Ectodermal cell (in vitro differentiated cells): ENCODE results near the gene OSBPL10.

Experiments
- H3K27ac ChIP-seq: 2 replicates; pipeline ENCODE4 v1.7.0; 2013; ENCODE audit warnings: mild to moderate bottlenecking, low read depth, low read length; ENCODE audit not compliant: insufficient read depth, poor library complexity, severe bottlenecking
- H3K27me3 ChIP-seq: 2 replicates; pipeline ENCODE4 v1.7.0; 2013; ENCODE audit warnings: mild to moderate bottlenecking, low read length; ENCODE audit not compliant: insufficient read depth, control insufficient read depth, poor library complexity, severe bottlenecking
- H3K36me3 ChIP-seq: one replicate; pipeline ENCODE4 v1.7.0; 2013; ENCODE audit warnings: low read length; ENCODE audit not compliant: control insufficient read depth, insufficient read depth
- H3K4me1 ChIP-seq: one replicate; pipeline ENCODE4 v1.7.0; 2013; ENCODE audit warnings: low read length; ENCODE audit not compliant: control insufficient read depth, insufficient read depth
- H3K4me3 ChIP-seq: 2 replicates; pipeline ENCODE4 v1.7.0; 2013; ENCODE audit warnings: low read depth, low read length, control low read depth; ENCODE audit not compliant: insufficient read depth
- H3K9me3 ChIP-seq: 2 replicates; pipeline ENCODE4 v1.7.0; 2013; ENCODE audit warnings: mild to moderate bottlenecking, low read length, moderate library complexity; ENCODE audit not compliant: control insufficient read depth
- WGBS, 2 experiments: methylation state at CpG; one replicate each; pipeline ENCODE4 v1.1.7; 2013; ENCODE audit warnings: missing lambda C conversion rate in 2 of 2; 5-methylcytosine and 5-hydroxymethylcytosine counted together

OSBPL10 gene

DNA sequence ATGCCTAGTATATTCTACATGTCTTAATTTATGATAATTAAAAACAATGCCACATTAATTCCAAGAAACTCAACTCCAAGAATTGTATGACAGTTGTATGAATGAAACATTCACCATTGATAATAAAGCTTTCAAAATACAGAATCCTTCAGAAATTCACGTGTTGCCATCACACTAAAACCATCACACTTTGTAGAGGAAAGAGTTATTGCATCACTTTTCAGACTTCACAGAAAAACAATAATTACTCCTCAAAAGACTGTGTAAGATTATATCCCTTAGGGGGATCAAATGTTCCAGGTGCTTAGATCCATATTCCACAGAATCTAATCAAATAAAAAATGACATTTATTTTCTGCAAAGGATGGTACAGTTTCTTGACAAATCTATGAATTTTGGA is 85.0 kb downstream of the OSBPL10 start:
- Histone ChIP-seq H3K27ac (no peak overlapping the region), H3K4me3 (no peak overlapping the region), H3K36me3 (no peaks in the 10 kb centered on the region), H3K27me3 (no peaks in the 10 kb centered on the region), H3K9me3 (no peaks in the 10 kb centered on the region), H3K4me1 (peaks cover 4% of the 10 kb centered on the region)
- 100% methylated on average over 1 of the region's 1 CpG; no CpG with 5 or more reads in 1 of the 2 experiments for WGBS, 2 experiments

DNA sequence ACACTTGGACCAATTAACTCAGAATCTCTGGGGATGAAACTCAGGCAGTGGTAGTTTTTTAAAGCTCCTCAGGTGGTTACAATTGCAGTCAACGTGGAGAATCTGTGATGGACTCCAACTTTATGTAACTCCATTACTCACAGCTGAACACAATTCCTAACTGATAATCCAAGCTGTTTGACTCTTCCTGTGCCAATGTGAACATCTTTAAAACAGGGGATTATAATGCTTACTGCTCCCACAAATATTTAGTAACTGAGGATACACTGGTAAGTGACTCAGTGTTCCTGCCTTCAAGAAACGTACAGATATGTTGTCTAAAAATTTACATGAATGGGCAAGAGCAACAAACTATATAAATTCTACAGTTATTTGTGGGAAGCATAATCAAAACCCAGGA is 85.6 kb downstream of the OSBPL10 start:
- H3K9me3 ChIP-seq, result no peaks in the 10 kb centered on the region
- WGBS, 2 experiments, result 91 to 95% methylated on average over 1 to 2 of the region's 2 CpGs
- no peaks in the 10 kb centered on the region for H3K36me3 ChIP-seq
- no peaks in the 10 kb centered on the region for H3K27me3 ChIP-seq
- H3K4me1 ChIP-seq, result peaks cover 2% of the 10 kb centered on the region
- no peak overlapping the region for H3K27ac ChIP-seq
- no peak overlapping the region for H3K4me3 ChIP-seq

DNA sequence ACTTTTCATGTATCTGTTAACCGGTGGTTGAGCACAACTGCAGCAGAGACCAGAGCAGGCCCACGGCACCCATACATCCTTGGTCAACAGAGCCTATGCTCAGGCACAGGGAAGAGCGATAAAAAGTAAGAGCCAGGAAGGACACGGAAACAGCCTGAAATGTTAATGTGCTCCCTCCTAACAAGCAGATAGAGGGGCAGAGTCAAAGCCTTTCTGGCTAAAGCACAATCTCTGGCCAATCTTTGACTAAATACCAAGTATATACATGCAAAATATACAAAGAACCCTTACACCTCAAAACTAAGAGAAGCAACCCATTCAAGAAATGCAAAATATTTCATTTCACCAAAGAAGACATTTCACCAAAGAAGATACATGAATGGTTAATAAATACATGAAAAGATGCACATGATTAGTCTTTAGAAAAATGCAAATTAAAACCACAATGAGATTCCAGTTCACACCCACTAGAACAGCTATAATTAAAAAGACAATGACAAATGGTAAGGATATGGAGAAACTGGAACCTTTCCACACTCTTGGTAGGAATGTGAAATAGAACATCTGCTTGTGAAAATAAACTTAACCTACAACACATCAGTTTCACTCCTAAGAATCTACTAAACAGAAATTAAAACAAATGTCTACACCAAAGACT is 88.0 kb downstream of the OSBPL10 start:
- H3K4me3 ChIP-seq, result no peak overlapping the region
- H3K36me3 ChIP-seq, result no peaks in the 10 kb centered on the region
- H3K27me3 ChIP-seq, result no peaks in the 10 kb centered on the region
- H3K9me3 ChIP-seq, result no peaks in the 10 kb centered on the region
- no peak overlapping the region for H3K27ac ChIP-seq
- H3K4me1 ChIP-seq, result no peaks in the 10 kb centered on the region
- WGBS, 2 experiments, result 79 to 83% methylated on average over 4 of the region's 4 CpGs

DNA sequence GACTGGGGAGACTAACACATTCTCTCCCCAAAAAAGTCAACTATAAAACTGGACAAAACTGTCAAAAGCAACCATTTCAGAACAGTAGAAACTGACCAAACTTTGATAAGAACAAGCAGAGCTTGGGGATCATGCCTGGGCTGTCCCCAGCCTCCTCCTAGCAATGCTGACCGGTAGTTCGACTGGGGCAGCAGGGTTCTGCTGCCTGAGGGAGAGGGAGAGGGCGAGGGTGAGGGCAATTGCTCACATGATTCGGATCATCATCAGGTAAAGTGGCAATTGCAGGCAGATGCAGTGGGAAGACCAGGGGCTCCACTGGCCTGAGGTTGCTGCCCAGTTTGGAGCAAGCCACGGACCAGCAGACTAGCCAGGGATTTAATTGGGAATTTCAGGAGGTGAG is 88.6 kb downstream of the OSBPL10 start:
- H3K27ac ChIP-seq, result no peak overlapping the region
- 83 to 85% methylated on average over 5 of the region's 5 CpGs for WGBS, 2 experiments

DNA sequence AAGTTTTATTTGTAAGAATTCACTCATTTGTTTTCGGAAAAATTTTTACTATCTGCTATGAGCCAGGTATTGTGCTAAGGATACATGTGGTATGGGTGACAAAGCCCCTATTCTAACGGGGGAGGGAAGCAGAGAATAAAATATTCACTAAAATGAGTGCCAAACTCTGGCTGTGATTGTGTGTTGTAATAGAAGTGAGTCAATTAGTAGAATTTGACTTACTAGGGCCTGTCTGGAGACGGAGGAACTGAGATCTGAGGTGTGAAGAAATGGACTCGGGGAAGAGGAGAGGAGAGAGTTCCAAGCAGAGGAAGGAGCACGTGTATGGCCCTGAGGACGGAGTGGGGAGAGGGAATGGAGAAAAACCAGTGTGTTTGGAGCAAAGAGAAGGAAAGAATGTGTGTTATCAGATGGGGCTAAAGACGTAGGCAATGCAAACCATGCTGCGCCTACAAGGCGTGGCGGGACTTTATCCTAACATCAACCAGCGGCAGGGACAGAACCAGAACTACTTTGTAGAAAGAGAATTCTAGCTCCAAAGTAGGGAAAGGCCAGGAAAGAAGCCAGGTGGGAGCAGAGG is 89.1 kb downstream of the OSBPL10 start:
- no peaks in the 10 kb centered on the region for H3K4me1 ChIP-seq
- H3K27me3 ChIP-seq, result no peaks in the 10 kb centered on the region
- no peaks in the 10 kb centered on the region for H3K9me3 ChIP-seq
- no peak overlapping the region for H3K4me3 ChIP-seq
- 88 to 90% methylated on average over 11 of the region's 11 CpGs for WGBS, 2 experiments
- no peaks in the 10 kb centered on the region for H3K36me3 ChIP-seq
- H3K27ac ChIP-seq, result no peak overlapping the region

More for the DNA sequence above, 88.6 kb downstream of the OSBPL10 start:
- Histone ChIP-seq H3K4me3 (no peak overlapping the region), H3K4me1 (no peaks in the 10 kb centered on the region), H3K27me3 (no peaks in the 10 kb centered on the region), H3K9me3 (no peaks in the 10 kb centered on the region), H3K36me3 (no peaks in the 10 kb centered on the region)

DNA sequence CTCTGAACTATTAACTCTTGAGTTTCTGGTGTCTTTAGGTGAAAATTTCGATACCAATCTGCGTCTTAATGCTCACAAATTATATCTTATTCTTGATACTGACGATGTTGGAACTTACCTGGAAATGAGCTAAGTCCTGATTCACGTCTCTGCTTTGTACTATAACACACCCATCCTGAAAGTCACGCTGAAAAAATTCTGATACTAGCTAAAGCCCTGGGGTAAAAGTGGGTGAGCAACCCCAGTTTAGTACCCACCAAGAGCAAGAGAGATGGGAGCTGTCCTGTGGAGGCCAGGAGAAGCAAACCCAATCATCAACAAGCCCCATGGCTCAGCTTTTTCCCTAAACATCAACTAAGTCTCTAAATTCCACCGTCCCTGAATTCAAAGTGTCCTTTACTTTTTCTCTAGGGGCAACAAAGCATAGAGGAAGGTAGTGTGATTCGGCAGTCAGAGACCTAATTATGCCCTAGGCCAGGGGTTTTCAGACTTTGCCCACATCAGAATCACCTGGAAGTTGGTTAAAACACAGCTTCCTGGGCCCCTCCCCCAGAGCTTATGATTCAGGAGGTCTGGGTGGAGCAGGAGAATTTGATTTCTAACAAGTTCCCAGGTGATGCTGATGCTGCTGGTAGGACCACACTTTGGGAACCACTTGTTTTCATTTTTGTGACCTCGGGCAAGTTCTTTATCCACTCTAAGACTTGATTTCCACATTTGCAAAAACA is 90.2 kb downstream of the OSBPL10 start:
- WGBS, 2 experiments, result 91 to 93% methylated on average over 8 of the region's 8 CpGs
- H3K9me3 ChIP-seq, result no peaks in the 10 kb centered on the region

DNA sequence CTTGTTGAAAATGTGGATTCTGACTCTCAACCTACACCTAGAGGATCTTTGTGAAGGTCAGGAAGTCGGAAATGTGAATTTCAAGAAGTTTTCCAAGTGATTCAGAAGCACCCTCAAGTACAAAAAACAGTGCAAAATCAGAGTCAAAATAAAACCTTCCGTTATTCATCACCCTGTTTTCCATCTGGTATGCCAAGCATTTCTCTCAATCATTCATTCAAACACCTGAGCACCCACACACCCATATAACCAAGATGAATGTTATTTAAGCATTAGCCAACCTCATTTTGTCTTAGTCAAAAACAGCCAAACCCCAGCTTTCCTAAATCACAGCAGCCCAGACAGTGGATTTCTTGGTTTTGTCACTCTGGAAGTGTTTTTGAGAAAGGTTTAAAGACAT is 91.1 kb downstream of the OSBPL10 start:
- no peaks in the 10 kb centered on the region for H3K9me3 ChIP-seq
- H3K4me3 ChIP-seq, result no peak overlapping the region
- H3K27me3 ChIP-seq, result no peaks in the 10 kb centered on the region
- no peaks in the 10 kb centered on the region for H3K36me3 ChIP-seq
- H3K4me1 ChIP-seq, result no peaks in the 10 kb centered on the region
- WGBS, 2 experiments, result 85 to 91% methylated on average over 2 of the region's 2 CpGs
- H3K27ac ChIP-seq, result no peak overlapping the region

More for the DNA sequence above, 90.2 kb downstream of the OSBPL10 start:
- no peaks in the 10 kb centered on the region for H3K36me3 ChIP-seq
- no peaks in the 10 kb centered on the region for H3K4me1 ChIP-seq
- H3K4me3 ChIP-seq, result no peak overlapping the region
- H3K27me3 ChIP-seq, result no peaks in the 10 kb centered on the region
- H3K27ac ChIP-seq, result no peak overlapping the region

DNA sequence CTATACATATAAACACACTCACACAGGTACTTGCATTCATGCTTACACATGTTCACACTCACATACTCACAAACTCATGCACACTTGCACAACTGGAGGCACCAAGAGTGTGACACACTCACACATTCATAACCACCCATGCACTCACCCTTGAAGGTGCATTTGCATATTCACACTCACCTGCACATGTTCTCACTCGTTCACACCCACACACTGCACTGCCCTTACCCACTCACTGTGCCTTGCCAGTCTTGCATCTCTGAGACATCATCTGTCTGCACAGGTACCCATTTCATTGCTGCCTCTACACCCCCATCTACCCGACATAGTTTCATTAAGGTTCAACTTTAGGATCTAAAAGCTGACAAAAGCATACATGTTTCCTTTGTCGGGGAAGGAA is 95.8 kb downstream of the OSBPL10 start:
- Histone ChIP-seq H3K27ac (no peak overlapping the region), H3K4me1 (no peaks in the 10 kb centered on the region), H3K4me3 (no peak overlapping the region), H3K27me3 (no peaks in the 10 kb centered on the region), H3K36me3 (no peaks in the 10 kb centered on the region), H3K9me3 (no peaks in the 10 kb centered on the region)
- WGBS, 2 experiments, result 85 to 88% methylated on average over 3 of the region's 3 CpGs

DNA sequence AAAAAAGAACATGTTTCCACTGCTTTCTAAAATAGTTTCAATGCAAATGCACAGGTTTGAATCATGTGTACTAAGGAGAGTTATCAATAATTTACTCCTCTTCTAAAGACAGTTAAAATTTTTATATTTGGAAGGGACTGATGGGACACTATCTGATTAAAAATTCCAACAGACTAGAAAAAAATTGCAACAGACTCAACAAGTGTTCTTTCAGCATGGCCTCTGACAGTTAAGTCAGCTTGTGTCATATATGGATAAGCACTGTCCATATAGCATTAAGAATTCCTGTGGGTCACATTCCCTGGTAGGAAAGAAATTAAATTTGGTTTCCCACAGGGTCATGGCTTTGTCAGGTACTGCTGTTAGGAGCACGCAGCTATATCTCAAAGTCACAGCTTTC is 96.8 kb downstream of the OSBPL10 start:
- no peak overlapping the region for H3K27ac ChIP-seq
- H3K4me3 ChIP-seq, result no peak overlapping the region
- no peaks in the 10 kb centered on the region for H3K27me3 ChIP-seq
- H3K36me3 ChIP-seq, result no peaks in the 10 kb centered on the region
- no peaks in the 10 kb centered on the region for H3K9me3 ChIP-seq
- 89 to 91% methylated on average over 1 of the region's 1 CpG for WGBS, 2 experiments
- H3K4me1 ChIP-seq, result no peaks in the 10 kb centered on the region

DNA sequence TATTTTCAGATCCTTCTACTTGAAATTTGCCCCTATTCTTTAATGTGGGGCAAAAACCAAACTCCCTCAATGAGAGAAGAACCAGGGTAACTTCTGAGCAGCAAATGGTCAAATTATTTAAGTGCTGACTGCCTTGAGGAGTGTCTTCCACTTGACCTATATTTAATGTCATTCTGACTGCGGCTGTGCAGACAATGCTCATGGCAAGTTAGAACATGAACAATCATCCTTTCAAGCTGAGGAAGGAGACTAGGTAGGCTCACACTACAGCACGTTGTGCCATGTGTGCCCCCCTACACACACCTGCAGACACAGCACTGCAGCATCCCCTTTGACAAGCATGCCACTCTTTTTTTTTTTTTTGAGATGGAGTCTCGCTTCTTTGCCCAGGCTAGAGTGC is 98.2 kb downstream of the OSBPL10 start:
- Histone ChIP-seq H3K4me1 (no peaks in the 10 kb centered on the region), H3K27ac (no peak overlapping the region), H3K36me3 (no peaks in the 10 kb centered on the region), H3K9me3 (no peaks in the 10 kb centered on the region), H3K4me3 (no peak overlapping the region), H3K27me3 (no peaks in the 10 kb centered on the region)
- 64 to 67% methylated on average over 3 of the region's 3 CpGs for WGBS, 2 experiments
